Fibroblast of pulmonary artery (primary cell): ENCODE measurements around the gene MINDY3.

ENCODE experiments used
- DNase-seq: peaks from one replicate; pipeline ENCODE4 v3.0.0-alpha.2; 2010; ENCODE audit warnings: low read depth
- H3K4me3 ChIP-seq: replicated peaks from 2 replicates; pipeline ENCODE4 v1.5.1; 2011; ENCODE audit warnings: low read depth, mild to moderate bottlenecking, control low read depth, low read length, moderate library complexity
- CTCF ChIP-seq: IDR thresholded peaks from 2 replicates; pipeline ENCODE4 v1.5.1; 2011; ENCODE audit warnings: mild to moderate bottlenecking, control low read depth, low read length, inconsistent platforms; ENCODE audit errors: missing control alignments

The MINDY3 gene

GRCh38 chr10:15865304-15865703 lies 5.0 kb upstream of the MINDY3 start:
- no peak for DNase-seq
- no peak overlapping the region for H3K4me3 ChIP-seq
- TF ChIP-seq CTCF, result no peak

- no peak for DNase-seq
- TF ChIP-seq CTCF, result no peak
Measured at GRCh38 chr10:15864419-15864818, 4.1 kb upstream of the MINDY3 start.

GRCh38 chr10:15863733-15864132 lies 3.4 kb upstream of the MINDY3 start:
- no peak overlapping the region for H3K4me3 ChIP-seq
- TF ChIP-seq CTCF, result no peak
- no peak for DNase-seq

More at GRCh38 chr10:15864419-15864818, 4.1 kb upstream of the MINDY3 start:
- no peak overlapping the region for H3K4me3 ChIP-seq

GRCh38 chr10:15863323-15863722 lies 3.0 kb upstream of the MINDY3 start:
- no peak for TF ChIP-seq CTCF
- no peak for DNase-seq

GRCh38 chr10:15860692-15861201 lies 440 bp upstream of the MINDY3 start:
- TF ChIP-seq CTCF, result no peak
- H3K4me3 ChIP-seq, result peak overlapping the region; percentile 93
- no peak for DNase-seq

More at GRCh38 chr10:15863323-15863722, 3.0 kb upstream of the MINDY3 start:
- no peak overlapping the region for H3K4me3 ChIP-seq

- peak overlapping the region; percentile 93 for H3K4me3 ChIP-seq
- DNase-seq, result no peak
- no peak for TF ChIP-seq CTCF
Measured at GRCh38 chr10:15859509-15859905, 800 bp downstream of the MINDY3 start.

- no peak for TF ChIP-seq CTCF
- DNase-seq, result no peak
- H3K4me3 ChIP-seq, result peak overlapping the region; percentile 93
Measured at GRCh38 chr10:15858861-15859281, 1.4 kb downstream of the MINDY3 start.
